ENCODE measurements around the gene TAF5L. TPM values are rescaled to one million over a fixed set of nuclear protein-coding genes. Genes with fewer than 3 reads are reported as not detected.
"Not testable (repeated sequence)": the region's sequence is repeated elsewhere in the genome, so short reads cannot be mapped to it uniquely, and the experiment has no call there.

Gene TAF5L
- total RNA-seq, 1 donor from 2014 or later: 21.7 TPM

DNA sequence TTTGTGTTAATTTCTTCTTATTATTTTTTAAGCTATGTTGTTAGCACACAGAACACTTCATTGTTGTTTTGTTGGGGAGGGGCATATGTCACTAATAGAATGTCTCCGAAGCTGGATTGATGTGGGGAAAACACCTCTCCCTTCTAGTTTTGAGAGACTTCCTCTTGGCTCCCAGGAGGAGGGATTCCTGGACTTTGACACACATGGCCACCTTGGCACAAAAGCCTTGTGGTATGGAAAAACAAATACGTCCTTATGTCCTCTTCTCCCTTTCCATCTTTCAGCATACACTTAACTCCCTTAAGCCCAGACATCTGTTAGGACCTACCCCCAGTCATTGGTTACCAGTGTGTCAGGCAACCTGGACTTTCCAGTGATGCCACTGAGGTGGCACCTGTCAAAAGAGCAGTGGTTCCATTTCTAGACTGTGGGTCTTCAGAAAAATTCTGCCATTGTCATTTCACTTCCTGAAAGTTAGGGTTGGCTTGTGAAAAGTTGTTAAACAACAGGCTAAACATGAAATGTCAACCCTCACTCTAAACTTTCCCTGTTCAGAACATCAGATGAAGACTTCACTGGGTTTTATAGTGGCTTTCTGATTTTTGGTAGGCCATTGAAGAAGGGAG, 54.9 kb downstream of the TAF5L start:
- DNase-seq (ENCODE audit: low read depth in 2 of 2): no peak

GRCh38 chr1:229570305-229570704, 55.6 kb downstream of the TAF5L start:
- no peak for DNase-seq (ENCODE audit: low read depth in 2 of 2)

- peak; percentile 35 to 45 for DNase-seq (ENCODE audit: low read depth in 2 of 2)
These were observed 58.6 kb downstream of the TAF5L start for GRCh38 chr1:229567109-229567868.

DNA sequence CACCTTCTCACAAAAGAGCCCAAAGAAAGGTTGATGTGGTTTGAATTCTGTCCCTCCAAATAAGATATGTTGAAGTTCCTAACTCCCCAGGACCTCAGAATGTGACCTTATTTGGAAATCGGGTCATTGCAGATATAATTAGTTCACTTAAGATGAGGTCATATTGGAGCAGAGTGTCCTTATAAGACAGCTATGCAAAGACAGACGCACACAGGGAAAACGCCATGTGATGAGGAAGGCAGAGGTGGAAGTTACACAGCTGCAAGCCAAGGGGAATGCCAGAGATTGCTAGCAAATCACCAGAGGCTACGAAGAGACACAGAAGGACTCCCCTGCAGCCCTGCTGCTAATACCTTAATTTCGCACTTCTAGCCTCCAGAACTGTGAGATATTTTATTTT, 62.2 kb downstream of the TAF5L start:
- no peak for DNase-seq (ENCODE audit: low read depth in 2 of 2)

GRCh38 chr1:229563241-229563640, 62.7 kb downstream of the TAF5L start:
- DNase-seq (ENCODE audit: low read depth in 2 of 2): no peak

DNA sequence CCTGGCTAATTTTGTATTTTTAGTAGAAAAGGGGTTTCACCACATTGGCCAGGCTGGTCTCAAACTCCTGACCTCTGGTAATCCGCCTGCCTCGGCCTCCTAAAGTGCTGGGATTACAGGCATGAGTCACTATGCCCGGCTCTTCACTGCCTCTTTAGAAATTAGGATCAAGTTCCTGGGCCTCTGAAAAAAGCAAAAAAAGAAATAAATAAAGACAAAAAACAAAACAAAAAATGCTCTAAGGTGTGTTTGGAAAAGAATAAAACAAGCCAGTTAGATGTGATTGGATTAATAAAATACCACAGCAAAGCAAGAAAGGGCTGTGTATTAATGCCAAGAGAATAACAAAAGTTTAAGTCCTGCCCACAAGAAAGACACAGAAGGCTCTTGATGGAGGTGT, 63.2 kb downstream of the TAF5L start:
- no peak for DNase-seq (ENCODE audit: low read depth in 2 of 2)

DNA sequence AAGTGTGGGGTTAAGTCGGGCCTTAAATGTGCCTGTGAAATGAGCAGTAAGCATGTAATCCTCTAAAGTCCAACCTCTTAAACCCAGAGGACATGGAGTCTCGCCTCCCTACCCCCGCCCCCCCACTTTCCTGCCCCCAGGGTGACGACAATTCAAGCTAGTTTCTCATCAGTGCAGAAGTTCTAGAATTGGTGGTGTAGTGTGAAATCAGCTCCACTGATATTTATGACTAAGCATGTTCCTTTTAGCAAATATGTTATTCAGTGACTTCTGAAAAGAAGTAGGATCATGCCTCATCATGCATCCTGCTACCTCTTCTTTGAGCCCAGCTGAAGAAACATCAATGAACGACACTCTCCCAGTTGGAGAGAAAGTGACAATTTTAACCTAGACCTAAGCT, 64.8 kb downstream of the TAF5L start:
- DNase-seq (ENCODE audit: low read depth in 2 of 2): no peak

- DNase-seq (ENCODE audit: low read depth in 2 of 2): not testable (repeated sequence)
These were observed 65.8 kb downstream of the TAF5L start for GRCh38 chr1:229560124-229560523.

DNA sequence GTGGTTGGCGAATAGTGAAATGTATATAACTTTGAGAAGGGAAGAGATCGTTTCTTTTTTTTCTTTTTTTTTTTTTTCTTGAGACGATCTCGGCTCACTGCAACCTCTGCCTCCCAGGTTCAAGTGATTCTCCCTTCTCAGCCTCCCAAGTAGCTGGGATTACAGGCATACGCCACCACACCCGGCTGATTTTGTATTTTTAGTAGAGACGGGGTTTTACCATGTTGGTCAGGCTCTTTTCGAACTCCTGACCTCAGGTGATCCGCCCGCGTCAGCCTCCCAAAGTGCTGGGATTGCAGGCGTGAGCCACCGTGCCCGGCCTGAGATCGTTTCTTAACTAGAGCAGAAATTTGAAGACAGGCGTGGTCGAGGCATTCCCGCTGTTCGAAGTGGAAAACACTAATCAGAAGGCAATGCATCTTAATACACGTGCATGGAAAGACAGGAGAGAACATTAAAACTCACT, 66.6 kb downstream of the TAF5L start:
- not testable (repeated sequence) for DNase-seq (ENCODE audit: low read depth in 2 of 2)

DNA sequence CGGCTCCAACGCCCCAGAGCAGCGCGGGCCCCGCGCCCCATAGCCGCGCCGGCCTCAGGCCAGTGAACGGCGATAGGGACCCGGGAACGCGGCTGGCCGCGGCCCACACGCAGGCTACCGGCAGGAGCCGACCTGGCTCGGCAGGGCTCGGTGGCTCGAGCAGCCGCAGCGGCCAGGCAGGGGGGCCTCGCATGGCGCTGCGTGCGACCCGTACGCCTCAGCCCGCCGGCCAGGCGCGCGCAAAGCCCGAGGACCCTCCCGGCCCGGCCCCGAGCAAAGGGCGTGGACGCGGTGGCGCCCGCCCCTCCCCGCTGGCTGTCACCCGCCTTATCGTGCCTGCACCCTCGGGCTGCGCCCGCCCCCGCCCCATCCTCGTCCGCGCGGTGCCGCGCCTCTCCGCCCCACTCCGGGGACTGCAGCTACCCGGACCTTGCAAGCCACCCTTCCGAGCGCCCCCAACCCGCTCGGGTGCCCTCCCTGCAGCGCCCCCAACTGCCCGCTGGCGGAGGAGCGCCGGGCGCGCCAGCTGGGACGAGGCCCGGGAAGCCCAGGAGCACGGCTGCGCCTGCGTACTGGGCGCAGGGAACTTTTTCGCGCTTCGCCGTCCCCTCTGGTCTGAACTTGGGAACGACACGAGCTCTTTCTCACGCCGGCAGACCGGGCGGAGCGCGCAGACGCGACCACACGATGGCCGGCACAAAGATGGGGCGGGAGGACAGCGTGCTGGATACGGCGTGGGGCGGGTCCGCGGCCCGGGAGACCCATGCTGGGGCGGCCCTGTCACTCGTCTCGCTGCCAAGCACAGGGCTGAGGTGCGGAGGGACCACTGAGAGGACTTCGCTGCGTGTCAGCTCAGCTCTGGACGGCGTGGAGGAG, 67.2 kb downstream of the TAF5L start, which contains the start of gene ABCB10:
TSS of gene ABCB10 (minus strand) at position 248 of the 876 bp plus-strand sequence. CDS start at position 193, 55 bp downstream.
- DNase-seq (ENCODE audit: low read depth in 2 of 2): peak; percentile 96 to 99

DNA sequence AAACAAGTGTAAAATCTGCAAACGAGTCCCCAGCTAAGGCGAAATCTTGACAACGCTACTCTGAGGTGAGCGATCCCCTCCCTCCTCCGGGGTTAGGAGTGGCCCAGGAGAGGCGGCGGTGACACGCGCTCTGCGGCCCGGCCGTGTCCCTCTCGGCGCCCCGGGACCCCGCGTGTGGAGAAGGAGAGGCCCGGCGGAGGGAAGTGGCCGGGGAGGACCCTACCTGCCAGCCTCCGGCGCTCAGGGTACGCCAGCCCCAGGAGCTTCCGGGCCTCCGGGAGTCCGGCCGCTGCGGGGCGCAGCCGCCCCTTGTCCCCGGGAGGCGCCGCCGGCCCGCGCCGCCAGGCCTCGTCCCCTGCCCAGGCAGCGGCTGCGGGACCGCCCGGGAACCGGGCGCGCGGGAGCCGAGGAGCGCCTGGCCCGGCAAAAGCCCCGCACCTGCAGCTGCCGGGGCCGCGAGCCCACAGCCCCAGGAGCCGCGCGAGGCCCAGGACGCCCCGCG, 68.0 kb downstream of the TAF5L start:
- peak in 1 of 2 donors; percentile 46 for DNase-seq (ENCODE audit: low read depth in 2 of 2)

- peak; percentile 18 to 29 for DNase-seq (ENCODE audit: low read depth in 2 of 2)
These were observed 68.6 kb downstream of the TAF5L start for GRCh38 chr1:229557200-229557850.

GRCh38 chr1:229554886-229555621, 70.9 kb downstream of the TAF5L start:
- DNase-seq (ENCODE audit: low read depth in 2 of 2): no peak

GRCh38 chr1:229553621-229554130, 72.2 kb downstream of the TAF5L start:
- DNase-seq (ENCODE audit: low read depth in 2 of 2): no peak

- DNase-seq (ENCODE audit: low read depth in 2 of 2): no peak
These were observed 73.2 kb downstream of the TAF5L start for GRCh38 chr1:229552732-229553131.

DNA sequence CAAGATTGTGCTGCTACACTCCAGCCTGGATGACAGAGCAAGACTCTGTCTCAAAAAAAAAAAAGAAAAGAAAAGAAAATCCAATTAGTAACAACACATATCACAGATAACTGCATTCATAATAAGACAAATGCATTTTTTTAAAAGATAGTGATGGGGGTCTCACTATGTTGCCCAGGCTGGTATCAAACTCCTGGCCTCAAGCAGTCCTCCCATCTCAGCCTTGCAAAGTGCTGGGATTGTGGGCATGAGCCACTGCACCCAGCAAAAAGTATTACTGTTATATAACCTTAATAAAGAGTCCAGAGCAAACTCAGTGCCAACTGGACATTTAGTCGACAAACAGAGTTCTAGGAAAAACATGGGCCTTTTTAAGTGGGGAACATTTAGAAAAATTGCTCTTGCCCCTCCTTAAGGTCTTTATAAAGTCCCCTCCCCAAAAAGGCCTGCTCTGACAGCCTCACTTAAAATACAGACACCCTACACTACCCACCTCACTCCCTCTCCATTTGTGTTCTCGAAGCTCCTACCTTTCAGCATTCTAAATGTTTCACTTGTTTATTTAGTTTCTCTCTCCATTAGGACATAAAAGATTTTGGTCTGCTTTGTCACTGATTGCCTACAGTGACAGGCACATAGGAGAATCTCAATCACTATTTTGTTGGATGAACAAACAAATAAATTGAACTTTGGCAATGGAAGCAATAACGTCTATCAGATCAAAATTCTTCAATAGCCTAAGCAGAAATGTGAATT, 74.9 kb downstream of the TAF5L start:
- no peak for DNase-seq (ENCODE audit: low read depth in 2 of 2)

DNA sequence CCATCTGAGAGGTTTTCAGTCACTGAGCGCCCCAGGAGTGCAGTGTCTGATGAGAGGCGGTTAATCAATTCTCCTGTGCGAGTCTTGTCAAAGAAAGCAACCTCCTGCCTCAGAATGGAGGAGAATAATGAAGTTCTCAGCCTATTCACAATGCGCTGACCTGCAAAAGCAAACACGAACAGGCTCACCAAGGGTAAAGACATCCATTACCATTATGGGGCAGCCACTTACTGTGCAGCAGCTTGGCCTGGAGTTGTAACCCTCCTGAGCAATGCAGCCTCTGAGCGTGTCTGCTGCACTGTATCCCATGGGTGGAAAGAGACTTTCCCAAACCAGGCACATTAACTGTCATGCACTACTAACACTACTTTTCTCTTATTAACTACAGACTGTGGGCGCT, 78.4 kb downstream of the TAF5L start:
- no peak for DNase-seq (ENCODE audit: low read depth in 2 of 2)

- no peak for DNase-seq (ENCODE audit: low read depth in 2 of 2)
These were observed 81.3 kb downstream of the TAF5L start for GRCh38 chr1:229544587-229544986.
